ENCODE data around the gene ISYNA1. TPM values are rescaled to one million over a fixed set of nuclear protein-coding genes. Genes with fewer than 3 reads are reported as not detected.

ISYNA1 gene
- total RNA-seq, 1 donor from 2014 or later = 6.3 TPM

GRCh38 chr19:18445262-18445948, 7.5 kb upstream of the ISYNA1 start:
- peaks cover 57% of the 10 kb centered on the region for H3K36me3 Mint-ChIP-seq (ENCODE audit: low read depth)
- H3K4me1 Mint-ChIP-seq = peaks cover 11% of the 10 kb centered on the region
- H3K27ac Mint-ChIP-seq = no peak overlapping the region
- intact Hi-C loops (cut with micrococcal nuclease) = no loop called here
- H3K9me3 Mint-ChIP-seq = no peaks in the 10 kb centered on the region
- no peak overlapping the region for H3K4me3 Mint-ChIP-seq
- ATAC-seq (ENCODE audit: low read depth) = no peak
- no peaks in the 10 kb centered on the region for H3K27me3 Mint-ChIP-seq
- TF ChIP-seq CTCF (IDR thresholded peaks at IDR 0.05) = no peak
- DNase-seq = no peak
- ChIA-PET CTCF (no interaction called here), POLR2A (no interaction called here)

- ChIA-PET CTCF (no interaction called here), POLR2A (no interaction called here)
- Mint-ChIP-seq H3K27ac (no peak overlapping the region), H3K36me3 (ENCODE audit: low read depth) (peaks cover 56% of the 10 kb centered on the region), H3K27me3 (no peaks in the 10 kb centered on the region), H3K9me3 (no peaks in the 10 kb centered on the region), H3K4me3 (no peak overlapping the region), H3K4me1 (peaks cover 14% of the 10 kb centered on the region)
- intact Hi-C loops (cut with micrococcal nuclease) = no loop called here
- DNase-seq = no peak
- ATAC-seq (ENCODE audit: low read depth) = no peak
- no peak for TF ChIP-seq CTCF (IDR thresholded peaks at IDR 0.05)
Measured at GRCh38 chr19:18444513-18444912, 6.6 kb upstream of the ISYNA1 start.

GRCh38 chr19:18443831-18444230, 5.9 kb upstream of the ISYNA1 start:
- intact Hi-C loops (cut with micrococcal nuclease) = no loop called here
- DNase-seq (no peak), ATAC-seq (ENCODE audit: low read depth) (no peak)
- TF ChIP-seq CTCF (IDR thresholded peaks at IDR 0.05) = no peak
- H3K27me3 Mint-ChIP-seq = no peaks in the 10 kb centered on the region
- CTCF ChIA-PET = no interaction called here
- H3K4me3 Mint-ChIP-seq = no peak overlapping the region
- POLR2A ChIA-PET = no interaction called here
- no peaks in the 10 kb centered on the region for H3K9me3 Mint-ChIP-seq
- peaks cover 17% of the 10 kb centered on the region for H3K4me1 Mint-ChIP-seq
- H3K27ac Mint-ChIP-seq = no peak overlapping the region
- H3K36me3 Mint-ChIP-seq (ENCODE audit: low read depth) = peaks cover 49% of the 10 kb centered on the region

GRCh38 chr19:18443406-18443805, 5.5 kb upstream of the ISYNA1 start:
- intact Hi-C loops (cut with micrococcal nuclease) = no loop called here
- no peak for TF ChIP-seq CTCF (IDR thresholded peaks at IDR 0.05)
- DNase-seq = no peak
- no peak for ATAC-seq (ENCODE audit: low read depth)
- no peaks in the 10 kb centered on the region for H3K27me3 Mint-ChIP-seq
- ChIA-PET CTCF (no interaction called here), POLR2A (interaction anchor here (0.6 kb wide), 1 partner anchor 14 kb away, joined by 3 read pairs; no protein-coding TSS in a partner anchor)
- no peak overlapping the region for H3K4me3 Mint-ChIP-seq
- H3K4me1 Mint-ChIP-seq = peaks cover 17% of the 10 kb centered on the region
- peaks cover 44% of the 10 kb centered on the region for H3K36me3 Mint-ChIP-seq (ENCODE audit: low read depth)
- no peaks in the 10 kb centered on the region for H3K9me3 Mint-ChIP-seq
- H3K27ac Mint-ChIP-seq = no peak overlapping the region

- Mint-ChIP-seq H3K27ac (no peak overlapping the region), H3K9me3 (no peaks in the 10 kb centered on the region), H3K27me3 (no peaks in the 10 kb centered on the region), H3K4me3 (no peak overlapping the region), H3K4me1 (peaks cover 17% of the 10 kb centered on the region), H3K36me3 (ENCODE audit: low read depth) (peaks cover 40% of the 10 kb centered on the region)
- ATAC-seq (ENCODE audit: low read depth) (no peak), DNase-seq (no peak)
- ChIA-PET CTCF (no interaction called here), POLR2A (interaction anchor here (0.6 kb wide), 1 partner anchor 14 kb away, joined by 3 read pairs; no protein-coding TSS in a partner anchor)
- TF ChIP-seq CTCF (IDR thresholded peaks at IDR 0.05) = no peak
- intact Hi-C loops (cut with micrococcal nuclease) = no loop called here
Measured at GRCh38 chr19:18442941-18443340, 5.0 kb upstream of the ISYNA1 start.

Data from activated B cell treated with CpG ODN at 0.5 μM for 24 hours (primary cell).